ENCODE measurements around the gene CNIH2. TPM values are rescaled to one million over a fixed set of nuclear protein-coding genes. Genes with fewer than 3 reads are reported as not detected.

CNIH2 gene
- total RNA-seq, 2 experiments from 2014 or later = 4.1 to 6.2 TPM

DNA sequence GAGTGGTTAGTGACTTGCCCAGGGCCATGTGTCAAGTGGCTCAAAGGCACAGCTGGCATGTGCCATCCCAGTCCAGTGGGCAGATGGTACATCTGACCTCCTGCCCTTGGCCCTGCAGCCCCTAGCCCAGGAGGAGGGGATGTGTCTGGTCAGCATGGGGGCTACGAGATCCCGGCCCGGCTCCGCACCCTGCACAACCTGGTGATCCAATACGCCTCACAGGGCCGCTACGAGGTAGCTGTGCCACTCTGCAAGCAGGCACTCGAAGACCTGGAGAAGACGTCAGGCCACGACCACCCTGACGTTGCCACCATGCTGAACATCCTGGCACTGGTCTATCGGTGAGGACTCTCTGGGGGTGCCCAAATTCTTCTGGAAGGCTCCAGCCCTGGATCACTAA is 15.3 kb upstream of the CNIH2 start:
- no peak overlapping the region for H3K27ac ChIP-seq (ENCODE audit: low read depth in 1 of 2, low read length in 2 of 2)
- no peaks in the 10 kb centered on the region for H3K9me3 Mint-ChIP-seq
- H3K9me3 ChIP-seq (ENCODE audit: control insufficient read depth in 1 of 2, insufficient read depth in 1 of 2, low read length in 2 of 2) = no peaks in the 10 kb centered on the region
- no peak for DNase-seq
- POLR2A ChIA-PET = interaction anchor here (0.8 kb wide), 1 partner anchor 40 kb away, joined by 3 read pairs; no protein-coding TSS in a partner anchor
- no peak overlapping the region for H3K4me3 ChIP-seq (ENCODE audit: low read length)
- CTCF ChIA-PET = no interaction called here
- no peak for ATAC-seq (ENCODE audit: poor library complexity)
- H3K36me3 Mint-ChIP-seq (ENCODE audit: low read depth) = peaks cover 46% of the 10 kb centered on the region
- peaks cover 27% of the 10 kb centered on the region for H3K4me1 ChIP-seq (ENCODE audit: insufficient read depth, low read length)
- H3K36me3 ChIP-seq (ENCODE audit: insufficient read depth, low read length) = peaks cover 51% of the 10 kb centered on the region
- H3K4me1 Mint-ChIP-seq (ENCODE audit: low read depth) = peaks cover 26% of the 10 kb centered on the region
- TF ChIP-seq, protein P1, sequence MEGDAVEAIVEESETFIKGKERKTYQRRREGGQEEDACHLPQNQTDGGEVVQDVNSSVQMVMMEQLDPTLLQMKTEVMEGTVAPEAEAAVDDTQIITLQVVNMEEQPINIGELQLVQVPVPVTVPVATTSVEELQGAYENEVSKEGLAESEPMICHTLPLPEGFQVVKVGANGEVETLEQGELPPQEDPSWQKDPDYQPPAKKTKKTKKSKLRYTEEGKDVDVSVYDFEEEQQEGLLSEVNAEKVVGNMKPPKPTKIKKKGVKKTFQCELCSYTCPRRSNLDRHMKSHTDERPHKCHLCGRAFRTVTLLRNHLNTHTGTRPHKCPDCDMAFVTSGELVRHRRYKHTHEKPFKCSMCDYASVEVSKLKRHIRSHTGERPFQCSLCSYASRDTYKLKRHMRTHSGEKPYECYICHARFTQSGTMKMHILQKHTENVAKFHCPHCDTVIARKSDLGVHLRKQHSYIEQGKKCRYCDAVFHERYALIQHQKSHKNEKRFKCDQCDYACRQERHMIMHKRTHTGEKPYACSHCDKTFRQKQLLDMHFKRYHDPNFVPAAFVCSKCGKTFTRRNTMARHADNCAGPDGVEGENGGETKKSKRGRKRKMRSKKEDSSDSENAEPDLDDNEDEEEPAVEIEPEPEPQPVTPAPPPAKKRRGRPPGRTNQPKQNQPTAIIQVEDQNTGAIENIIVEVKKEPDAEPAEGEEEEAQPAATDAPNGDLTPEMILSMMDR (IDR thresholded peaks at IDR 0.05) = no peak
- intact Hi-C loops (cut with DNase I, micrococcal nuclease) = loop anchor here in 1 of 2 experiments (10.0 kb wide), 1 partner anchor 548 kb away; the partner anchor contains the start of gene KAT5
- H3K27ac Mint-ChIP-seq = no peak overlapping the region
- no peaks in the 10 kb centered on the region for H3K27me3 Mint-ChIP-seq
- no peak overlapping the region for H3K4me3 Mint-ChIP-seq
- H3K27me3 ChIP-seq (ENCODE audit: control insufficient read depth in 1 of 2, insufficient read depth in 2 of 2, low read length in 2 of 2) = no peaks in the 10 kb centered on the region

DNA sequence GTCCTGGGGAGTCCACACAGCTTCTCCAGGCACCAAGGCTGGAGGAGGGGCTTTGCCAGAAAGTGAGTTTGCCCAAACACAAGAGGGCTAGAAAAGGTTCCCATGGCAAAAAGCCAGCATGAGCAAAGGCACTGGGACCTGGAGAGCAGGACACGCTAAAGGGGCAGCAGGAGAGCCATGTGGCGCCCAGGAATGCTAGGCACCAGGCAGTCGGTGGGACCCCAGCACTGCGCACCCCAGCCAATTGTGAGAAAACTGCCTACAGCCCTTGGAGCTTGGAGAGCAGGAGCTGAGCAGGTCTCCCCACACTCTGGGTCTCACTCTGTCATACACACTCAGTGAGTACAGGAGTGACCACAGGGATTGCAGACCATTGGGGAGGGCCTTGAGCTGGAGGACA is 14.7 kb upstream of the CNIH2 start:
- Mint-ChIP-seq H3K9me3 (no peaks in the 10 kb centered on the region), H3K27me3 (no peaks in the 10 kb centered on the region), H3K36me3 (ENCODE audit: low read depth) (peaks cover 51% of the 10 kb centered on the region), H3K4me3 (no peak overlapping the region), H3K4me1 (ENCODE audit: low read depth) (peaks cover 30% of the 10 kb centered on the region), H3K27ac (no peak overlapping the region)
- Histone ChIP-seq H3K9me3 (ENCODE audit: control insufficient read depth in 1 of 2, insufficient read depth in 1 of 2, low read length in 2 of 2) (no peaks in the 10 kb centered on the region), H3K27me3 (ENCODE audit: control insufficient read depth in 1 of 2, insufficient read depth in 2 of 2, low read length in 2 of 2) (no peaks in the 10 kb centered on the region), H3K36me3 (ENCODE audit: insufficient read depth, low read length) (peaks cover 51% of the 10 kb centered on the region), H3K4me1 (ENCODE audit: insufficient read depth, low read length) (peaks cover 28% of the 10 kb centered on the region), H3K4me3 (ENCODE audit: low read length) (no peak overlapping the region), H3K27ac (ENCODE audit: low read depth in 1 of 2, low read length in 2 of 2) (no peak overlapping the region)
- ATAC-seq (ENCODE audit: poor library complexity) (no peak), DNase-seq (no peak)
- ChIA-PET CTCF (no interaction called here), POLR2A (interaction anchor here (0.8 kb wide), 1 partner anchor 40 kb away, joined by 3 read pairs; no protein-coding TSS in a partner anchor)
- TF ChIP-seq, protein P1 (IDR thresholded peaks at IDR 0.05) = no peak
- intact Hi-C loops (cut with DNase I, micrococcal nuclease) = loop anchor here in 1 of 2 experiments (10.0 kb wide), 1 partner anchor 548 kb away; the partner anchor contains the start of gene KAT5

DNA sequence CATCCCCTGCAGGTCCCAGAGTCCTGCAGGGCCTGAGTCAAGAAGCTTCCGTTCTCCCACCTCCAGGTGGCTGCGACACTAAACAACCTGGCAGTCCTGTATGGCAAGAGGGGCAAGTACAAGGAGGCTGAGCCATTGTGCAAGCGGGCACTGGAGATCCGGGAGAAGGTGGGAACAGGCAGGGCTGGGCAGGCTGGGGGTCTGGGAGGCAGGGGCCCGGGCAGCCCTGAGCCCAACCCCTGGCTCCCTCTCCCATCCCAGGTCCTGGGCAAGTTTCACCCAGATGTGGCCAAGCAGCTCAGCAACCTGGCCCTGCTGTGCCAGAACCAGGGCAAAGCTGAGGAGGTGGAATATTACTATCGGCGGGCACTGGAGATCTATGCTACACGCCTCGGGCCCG is 14.2 kb upstream of the CNIH2 start:
- no peak overlapping the region for H3K4me3 ChIP-seq (ENCODE audit: low read length)
- H3K27ac ChIP-seq (ENCODE audit: low read depth in 1 of 2, low read length in 2 of 2) = no peak overlapping the region
- TF ChIP-seq, protein P1 (IDR thresholded peaks at IDR 0.05) = no peak
- Mint-ChIP-seq H3K9me3 (no peaks in the 10 kb centered on the region), H3K36me3 (ENCODE audit: low read depth) (peaks cover 51% of the 10 kb centered on the region), H3K27me3 (no peaks in the 10 kb centered on the region), H3K4me3 (no peak overlapping the region), H3K4me1 (ENCODE audit: low read depth) (peaks cover 29% of the 10 kb centered on the region), H3K27ac (no peak overlapping the region)
- intact Hi-C loops (cut with DNase I, micrococcal nuclease) = loop anchor here in 1 of 2 experiments (10.0 kb wide), 1 partner anchor 549 kb away; the partner anchor contains the start of gene KAT5
- DNase-seq (no peak), ATAC-seq (ENCODE audit: poor library complexity) (no peak)
- H3K36me3 ChIP-seq (ENCODE audit: insufficient read depth, low read length) = peaks cover 51% of the 10 kb centered on the region
- ChIA-PET CTCF (no interaction called here), POLR2A (no interaction called here)
- H3K4me1 ChIP-seq (ENCODE audit: insufficient read depth, low read length) = peaks cover 24% of the 10 kb centered on the region
- no peaks in the 10 kb centered on the region for H3K9me3 ChIP-seq (ENCODE audit: control insufficient read depth in 1 of 2, insufficient read depth in 1 of 2, low read length in 2 of 2)
- no peaks in the 10 kb centered on the region for H3K27me3 ChIP-seq (ENCODE audit: control insufficient read depth in 1 of 2, insufficient read depth in 2 of 2, low read length in 2 of 2)

All from CD4-positive, alpha-beta T cell (primary cell).